CD4-positive, alpha-beta T cell treated with Interleukin-12 subunit alpha and Interleukin-12 subunit beta, for 1 hour (primary cell): ENCODE measurements around the gene COL4A1.

Source experiments
- DNase-seq: peaks from one replicate; pipeline ENCODE4 v3.0.0-alpha.2; 2020

Gene COL4A1

DNA sequence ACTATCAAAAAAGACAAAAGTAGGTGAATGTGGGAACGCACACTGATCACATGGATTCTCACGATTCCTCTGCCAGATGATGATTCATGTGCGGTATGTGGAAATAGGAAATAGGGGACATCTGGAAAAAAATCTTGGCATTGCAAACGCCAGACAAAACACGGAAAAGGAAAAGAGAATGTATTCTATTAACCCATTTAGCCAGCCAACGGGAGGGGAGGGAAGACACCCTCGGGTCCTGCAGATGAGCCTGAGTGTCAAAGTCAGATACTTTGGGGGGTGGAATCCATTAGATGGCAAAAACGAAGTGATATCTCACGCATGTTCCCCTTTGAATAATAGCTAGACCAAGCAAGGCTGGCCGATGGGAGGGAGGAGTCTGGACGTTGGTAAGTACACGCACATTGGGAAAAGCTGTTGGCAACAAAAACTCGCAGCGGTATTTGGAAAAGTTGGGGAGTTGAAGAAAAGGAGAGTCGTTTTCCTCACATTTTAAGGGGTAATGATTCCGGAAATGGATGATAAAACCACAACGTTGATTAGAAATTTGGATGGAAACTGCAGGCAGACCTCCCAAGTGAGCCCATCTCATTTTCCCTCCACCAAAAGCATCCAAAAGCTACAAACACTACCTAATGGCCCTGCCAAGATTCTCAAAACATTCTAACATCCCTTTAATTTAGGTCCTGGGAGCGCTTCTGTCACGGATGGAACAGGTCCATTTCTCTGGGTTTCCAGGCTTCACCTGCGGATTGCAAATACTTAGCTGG is 73.6 kb downstream of the COL4A1 start:
- no peak for DNase-seq

DNA sequence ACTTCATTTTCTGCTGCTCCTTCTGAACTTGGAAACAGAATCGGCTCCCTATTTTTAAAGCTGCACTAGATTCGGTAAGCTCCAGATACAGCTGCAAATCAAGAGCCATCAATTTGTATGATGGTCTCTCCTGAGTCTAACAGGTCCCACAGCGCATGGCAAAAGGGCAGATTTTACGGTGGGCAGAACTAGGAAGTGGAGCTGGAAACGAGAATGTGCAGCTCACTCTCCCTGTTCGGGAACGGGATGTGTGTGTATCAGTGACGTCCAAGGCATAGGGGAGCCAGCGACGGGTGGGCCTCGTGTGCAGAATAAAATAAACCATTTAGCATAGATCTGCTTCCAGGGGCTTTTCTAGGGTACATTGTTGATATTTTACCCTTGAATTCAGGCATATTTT is 74.2 kb downstream of the COL4A1 start:
- no peak for DNase-seq

- DNase-seq = no peak
Observed at GRCh38 chr13:110232142-110232541, 74.8 kb downstream of the COL4A1 start.

DNA sequence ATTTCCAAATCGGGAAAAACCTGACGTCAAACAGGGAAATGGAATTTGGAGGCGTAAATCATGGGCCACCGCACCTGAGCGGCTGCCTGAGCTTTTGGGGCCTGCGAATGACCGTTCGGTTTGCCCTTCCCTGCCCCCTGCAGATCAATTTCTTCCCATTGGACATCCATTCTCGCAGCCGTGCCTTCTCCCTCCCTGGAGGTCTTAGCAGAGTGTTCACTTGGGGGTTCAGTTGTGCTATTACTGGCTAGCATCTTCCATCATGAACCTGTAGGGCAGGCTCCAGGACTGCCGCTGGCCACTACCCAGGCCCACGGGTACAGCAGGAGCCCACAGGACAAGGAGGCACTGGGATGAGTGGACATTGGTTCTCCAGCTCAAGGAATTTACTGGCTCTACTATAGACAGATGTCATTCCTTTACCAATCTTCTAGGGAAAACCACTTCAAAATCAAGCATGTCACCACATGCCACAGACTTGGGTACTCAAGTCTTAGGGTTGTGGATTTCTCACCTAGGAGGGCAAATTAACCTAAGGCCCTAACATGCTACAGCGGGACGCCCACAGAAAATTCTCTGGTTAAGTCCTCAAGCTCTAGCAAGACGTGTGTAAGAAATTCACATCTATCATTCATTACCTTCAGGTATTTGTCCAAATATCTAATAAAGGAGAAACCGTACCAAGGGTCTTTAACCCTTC is 75.5 kb downstream of the COL4A1 start:
- no peak for DNase-seq

DNA sequence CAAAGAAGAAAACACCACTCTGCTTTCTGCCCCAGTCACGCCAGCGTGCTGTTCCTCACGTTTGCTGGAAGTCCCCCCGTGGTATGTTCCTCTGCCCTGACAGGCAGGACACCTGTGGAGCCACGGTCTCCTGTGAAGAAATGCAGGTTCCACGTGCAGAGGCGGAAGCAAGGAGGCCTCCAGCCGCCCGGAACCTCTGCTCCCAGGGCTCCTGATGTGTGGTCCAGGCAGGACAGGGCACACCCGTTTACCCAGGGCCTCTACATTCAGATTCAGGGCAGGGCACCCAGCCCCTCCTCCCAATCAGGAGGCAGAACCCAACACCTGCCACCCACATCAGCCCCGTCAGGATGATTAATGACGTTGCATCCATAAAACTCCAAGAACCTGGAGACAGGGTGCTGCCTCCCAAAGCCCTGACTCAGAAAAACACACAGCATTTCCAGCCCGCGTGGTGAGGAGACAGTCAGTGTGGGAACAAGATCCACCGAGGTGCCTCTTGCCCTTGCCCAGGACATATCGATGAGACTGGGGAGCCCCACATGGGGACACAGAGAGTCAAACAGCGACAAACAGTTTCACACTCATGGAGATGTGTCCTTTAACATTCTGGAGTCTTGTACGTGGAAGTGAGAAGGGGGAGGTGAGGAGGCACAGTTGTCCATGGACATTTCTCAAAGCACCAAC is 76.2 kb downstream of the COL4A1 start:
- no peak for DNase-seq

GRCh38 chr13:110229905-110230563 is 76.9 kb downstream of the COL4A1 start:
- no peak for DNase-seq

GRCh38 chr13:110228936-110229904 is 77.7 kb downstream of the COL4A1 start:
- DNase-seq = no peak

DNA sequence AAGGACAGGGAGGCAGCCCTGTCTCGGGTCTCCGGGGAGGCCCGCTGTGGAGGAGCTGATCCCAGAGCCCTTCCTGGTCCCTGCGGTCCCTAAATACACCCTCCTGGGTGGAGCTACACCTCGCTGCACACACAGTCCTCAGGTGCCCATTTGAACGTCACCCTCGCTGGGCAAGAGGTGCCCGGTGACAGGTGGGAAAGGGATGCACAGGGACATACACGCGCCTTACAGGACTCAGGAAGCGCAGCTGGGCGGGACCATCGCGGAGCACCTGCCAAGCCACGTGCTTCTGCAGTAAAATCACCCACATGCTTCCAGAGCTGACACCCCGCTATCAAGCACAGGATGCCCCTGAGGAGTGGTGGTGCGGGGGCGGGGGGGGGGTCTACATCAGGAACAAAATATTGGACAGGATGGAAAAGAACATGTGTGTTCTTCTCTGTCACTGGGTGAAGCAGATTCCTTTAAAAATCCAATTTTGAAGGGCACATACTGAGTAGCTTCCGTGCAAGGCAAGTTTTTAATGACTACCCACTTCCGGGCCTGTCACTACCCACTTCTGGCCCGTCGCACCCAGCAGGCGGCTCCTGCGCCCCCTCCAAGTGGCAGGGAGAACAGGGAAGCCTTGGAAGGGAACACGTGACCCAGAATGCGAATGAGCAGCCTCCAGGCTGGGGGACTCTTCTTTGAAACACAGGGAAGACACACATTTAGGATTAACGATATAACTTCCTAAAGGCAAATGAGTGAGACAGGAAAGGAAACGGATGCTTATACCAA is 78.9 kb downstream of the COL4A1 start:
- DNase-seq = no peak

GRCh38 chr13:110227416-110227815 is 79.5 kb downstream of the COL4A1 start:
- no peak for DNase-seq

- no peak for DNase-seq
Observed at GRCh38 chr13:110225609-110226574, 81.1 kb downstream of the COL4A1 start.

DNA sequence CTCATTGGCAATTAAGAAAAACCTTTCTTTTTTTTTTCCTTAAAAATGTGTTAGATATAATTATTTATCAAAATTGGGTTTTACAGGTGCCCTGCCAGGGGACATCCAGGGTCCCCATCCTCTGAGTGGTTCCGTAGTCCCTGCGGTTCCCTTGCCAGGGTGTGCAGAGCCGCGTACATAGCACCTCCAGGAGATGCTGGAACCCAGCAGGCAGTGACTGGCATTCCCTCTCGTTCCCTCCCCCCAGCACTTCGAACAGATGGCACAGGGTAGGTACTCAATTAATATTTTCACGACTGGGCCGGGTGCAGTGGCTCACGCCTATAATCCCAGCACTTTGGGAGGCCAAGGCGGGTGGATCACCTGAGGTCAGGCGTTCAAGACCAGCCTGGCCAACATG is 82.0 kb downstream of the COL4A1 start:
- DNase-seq = no peak

DNA sequence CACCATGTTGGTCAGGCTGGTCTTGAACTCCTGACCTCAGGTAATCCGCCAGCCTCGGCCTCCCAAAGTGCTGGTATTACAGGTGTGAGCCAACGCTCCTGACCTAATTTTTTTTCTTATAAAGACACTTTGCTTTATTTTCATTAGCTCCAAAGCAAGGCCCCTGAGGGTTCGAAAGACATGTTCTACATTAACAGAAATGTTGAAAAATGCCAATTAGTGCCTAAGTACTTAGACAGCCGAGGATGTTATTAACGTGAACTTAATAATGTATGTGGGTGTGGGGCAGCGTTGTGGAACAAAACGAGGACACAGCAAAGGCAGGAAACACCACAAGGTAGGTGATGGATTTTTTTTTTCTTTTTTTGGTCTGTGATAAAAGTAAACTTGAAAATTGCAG is 82.4 kb downstream of the COL4A1 start:
- no peak for DNase-seq

GRCh38 chr13:110221406-110222117 is 85.4 kb downstream of the COL4A1 start:
- no peak for DNase-seq

- no peak for DNase-seq
Observed at GRCh38 chr13:110220471-110220870, 86.5 kb downstream of the COL4A1 start.

GRCh38 chr13:110218581-110219201 is 88.3 kb downstream of the COL4A1 start:
- DNase-seq = no peak

- no peak for DNase-seq
Observed at GRCh38 chr13:110217811-110218210, 89.1 kb downstream of the COL4A1 start.

- no peak for DNase-seq
Observed at GRCh38 chr13:110217085-110217484, 89.9 kb downstream of the COL4A1 start.

DNA sequence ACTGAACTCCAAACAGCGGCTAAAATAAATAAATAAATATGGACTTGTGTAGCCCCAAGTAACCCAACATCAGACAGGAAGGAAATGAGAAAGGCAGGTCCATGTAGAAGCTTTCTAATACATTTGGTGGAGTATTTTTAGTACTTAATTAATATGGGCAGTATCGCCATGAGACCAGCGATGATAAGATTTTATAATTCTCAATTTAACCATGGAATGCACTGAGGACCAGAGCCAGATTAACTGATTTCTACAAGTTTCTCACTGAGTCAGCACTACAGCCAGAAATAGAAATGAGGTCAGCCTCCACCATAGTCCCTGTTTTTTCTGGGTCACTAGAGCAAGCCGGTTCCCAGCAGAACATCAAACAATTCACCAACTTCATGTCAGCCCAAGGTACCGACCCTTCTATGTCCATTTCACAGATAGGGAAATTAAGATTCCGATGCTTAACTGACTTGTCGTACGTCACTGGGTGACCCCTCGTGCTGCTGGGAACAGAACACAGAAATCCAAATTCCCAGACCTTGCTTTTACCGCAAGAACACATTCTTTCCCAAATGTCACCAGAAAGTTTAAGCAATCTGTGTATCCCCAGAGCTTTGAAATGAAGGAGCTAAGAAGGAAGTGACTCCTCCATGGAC is 90.4 kb downstream of the COL4A1 start:
- no peak for DNase-seq
